GM19238 (cell line): Measurements from ENCODE around the gene KCNIP3.

Experiments
- DNase-seq: peaks from one replicate; pipeline ENCODE4 v3.0.0; 2011; ENCODE audit warnings: low spot score; ENCODE audit not compliant: insufficient read length

The KCNIP3 gene

DNA sequence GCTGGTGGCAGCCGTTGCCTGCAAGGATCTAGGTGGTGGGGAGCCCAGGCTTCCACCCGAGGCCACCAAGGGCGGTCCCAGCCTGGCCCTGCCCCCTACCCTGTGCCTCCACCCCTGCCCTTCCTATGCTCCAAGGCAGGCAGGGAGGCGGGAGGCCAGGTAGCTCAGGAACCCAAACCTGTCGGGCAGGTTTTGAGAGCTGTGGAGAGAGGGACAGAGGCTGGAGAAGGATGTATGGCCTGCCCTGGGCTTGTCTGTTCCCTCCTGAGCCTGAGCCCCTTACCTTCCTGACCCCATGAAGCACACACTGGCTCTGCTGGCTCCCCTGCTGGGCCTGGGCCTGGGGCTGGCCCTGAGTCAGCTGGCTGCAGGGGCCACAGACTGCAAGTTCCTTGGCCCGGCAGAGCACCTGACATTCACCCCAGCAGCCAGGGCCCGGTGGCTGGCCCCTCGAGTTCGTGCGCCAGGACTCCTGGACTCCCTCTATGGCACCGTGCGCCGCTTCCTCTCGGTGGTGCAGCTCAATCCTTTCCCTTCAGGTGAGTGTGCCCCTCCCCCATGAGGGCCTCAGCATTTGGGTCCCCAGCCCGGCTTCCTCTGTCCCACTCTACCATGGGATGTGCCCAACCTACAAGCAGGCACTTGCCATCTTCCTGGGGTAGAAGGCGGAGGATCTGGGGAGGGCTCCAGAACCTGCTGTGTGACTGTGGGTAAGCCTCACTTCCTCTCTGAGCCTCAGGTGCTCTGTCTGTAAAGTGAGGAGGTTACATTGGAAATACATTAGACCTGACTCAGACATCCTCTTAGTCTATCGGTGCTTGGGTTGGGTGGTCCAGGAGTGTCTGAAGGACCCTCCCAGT is 22.6 kb upstream of the KCNIP3 start, which contains the start of gene PROM2:
Gene PROM2 (plus strand): TSS at position 159 of the 860 bp plus-strand sequence. CDS start 137 bp downstream, at position 296.
- DNase-seq, result no peak

- DNase-seq, result no peak
These were observed 22.0 kb upstream of the KCNIP3 start for GRCh38 chr2:95275151-95275515.

GRCh38 chr2:95275601-95276243 is 21.4 kb upstream of the KCNIP3 start:
- DNase-seq, result no peak

DNA sequence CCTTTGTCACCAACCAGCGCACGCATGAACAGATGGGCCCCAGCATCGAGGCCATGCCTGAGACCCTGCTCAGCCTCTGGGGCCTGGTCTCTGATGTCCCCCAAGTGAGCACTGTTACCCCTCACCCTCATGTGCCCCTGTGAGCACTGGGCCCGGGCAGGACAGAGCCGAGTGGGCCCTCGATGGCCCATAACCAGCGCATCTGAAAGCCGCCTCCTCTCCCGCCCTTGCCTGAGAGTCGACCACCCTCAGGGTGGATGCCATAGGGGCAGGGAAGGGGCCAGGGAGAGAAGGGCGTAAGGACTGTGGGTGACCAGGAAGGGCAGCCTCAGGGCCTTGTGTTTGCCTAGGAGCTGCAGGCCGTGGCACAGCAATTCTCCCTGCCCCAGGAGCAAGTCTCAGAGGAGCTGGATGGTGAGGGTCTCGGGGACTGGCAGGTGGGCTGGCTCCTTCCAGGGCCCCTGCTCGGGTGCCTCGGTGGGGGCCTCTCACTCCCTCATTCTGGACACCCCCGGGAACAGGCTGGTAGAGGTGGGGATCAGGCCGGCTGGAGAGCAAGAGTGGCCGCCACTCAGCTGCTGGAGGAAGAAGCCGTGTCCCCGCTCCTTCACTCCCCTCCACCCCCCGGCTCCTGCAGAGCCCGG is 20.8 kb upstream of the KCNIP3 start:
- no peak for DNase-seq

DNA sequence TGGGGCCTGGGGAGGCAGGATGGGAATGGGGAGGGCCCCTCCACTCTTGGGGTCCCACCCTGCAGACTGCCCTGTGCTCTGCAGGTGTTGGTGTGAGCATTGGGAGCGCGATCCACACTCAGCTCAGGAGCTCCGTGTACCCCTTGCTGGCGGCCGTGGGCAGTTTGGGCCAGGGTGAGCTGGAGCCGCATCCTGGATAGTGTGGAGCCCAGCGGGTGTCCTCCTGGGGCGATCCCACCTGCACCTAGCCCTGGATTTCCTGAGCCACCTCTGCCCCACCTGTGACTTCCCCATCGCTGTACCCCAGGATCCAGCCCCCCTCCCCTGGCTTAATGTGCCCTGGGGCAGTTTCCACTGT is 20.3 kb upstream of the KCNIP3 start:
- DNase-seq, result no peak

DNA sequence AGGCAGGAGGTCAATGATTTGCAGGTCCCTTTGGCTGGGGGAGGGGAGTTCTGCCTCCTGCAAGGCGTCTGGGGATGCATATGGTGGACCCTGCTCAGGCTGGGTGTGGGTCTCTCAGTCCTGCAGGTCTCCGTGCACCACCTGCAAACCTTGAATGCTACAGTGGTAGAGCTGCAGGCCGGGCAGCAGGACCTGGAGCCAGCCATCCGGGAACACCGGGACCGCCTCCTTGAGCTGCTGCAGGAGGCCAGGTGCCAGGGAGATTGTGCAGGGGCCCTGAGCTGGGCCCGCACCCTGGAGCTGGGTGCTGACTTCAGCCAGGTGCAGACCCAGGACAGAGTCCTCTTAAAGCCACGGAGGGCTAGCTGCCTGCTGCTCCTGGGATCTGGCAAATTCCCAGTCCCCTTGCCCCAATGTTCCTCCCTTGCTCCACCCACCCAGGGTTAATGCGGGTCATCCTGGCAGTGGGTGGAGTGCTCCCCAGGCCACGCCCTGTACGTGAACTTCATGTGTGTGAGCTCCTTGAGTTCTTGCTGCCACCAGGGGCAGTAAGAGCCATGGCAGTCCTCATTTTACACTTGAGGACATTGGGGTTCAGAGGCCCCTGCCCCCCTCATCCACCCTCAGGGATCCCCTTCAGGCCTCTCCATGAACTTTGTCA is 19.8 kb upstream of the KCNIP3 start:
- no peak for DNase-seq

GRCh38 chr2:95278051-95278471 is 19.1 kb upstream of the KCNIP3 start:
- DNase-seq, result no peak

DNA sequence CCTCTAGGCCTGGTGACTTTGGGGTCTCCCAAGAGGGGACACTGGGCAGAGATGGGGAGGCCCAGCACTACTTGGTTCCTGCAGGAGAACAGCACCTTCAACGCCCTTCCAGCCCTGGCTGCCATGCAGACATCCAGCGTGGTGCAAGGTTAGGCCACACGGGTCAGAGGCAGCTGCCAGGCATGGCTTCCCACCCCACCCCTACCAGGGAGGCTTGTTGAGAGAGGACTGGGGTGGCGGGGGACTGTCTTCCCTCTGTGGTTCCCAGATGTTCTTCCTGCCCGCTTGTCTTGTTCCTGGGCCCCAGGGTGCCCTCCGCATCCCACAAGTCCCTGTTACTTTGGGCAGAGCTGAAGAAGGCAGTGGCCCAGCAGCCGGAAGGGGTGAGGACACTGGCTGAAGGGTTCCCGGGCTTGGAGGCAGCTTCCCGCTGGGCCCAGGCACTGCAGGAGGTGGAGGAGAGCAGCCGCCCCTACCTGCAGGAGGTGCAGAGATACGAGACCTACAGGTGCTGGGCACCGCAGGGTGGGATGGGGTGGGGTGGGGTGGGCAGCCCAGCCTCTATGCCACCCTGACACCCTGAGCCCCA is 18.4 kb upstream of the KCNIP3 start:
- no peak for DNase-seq

DNA sequence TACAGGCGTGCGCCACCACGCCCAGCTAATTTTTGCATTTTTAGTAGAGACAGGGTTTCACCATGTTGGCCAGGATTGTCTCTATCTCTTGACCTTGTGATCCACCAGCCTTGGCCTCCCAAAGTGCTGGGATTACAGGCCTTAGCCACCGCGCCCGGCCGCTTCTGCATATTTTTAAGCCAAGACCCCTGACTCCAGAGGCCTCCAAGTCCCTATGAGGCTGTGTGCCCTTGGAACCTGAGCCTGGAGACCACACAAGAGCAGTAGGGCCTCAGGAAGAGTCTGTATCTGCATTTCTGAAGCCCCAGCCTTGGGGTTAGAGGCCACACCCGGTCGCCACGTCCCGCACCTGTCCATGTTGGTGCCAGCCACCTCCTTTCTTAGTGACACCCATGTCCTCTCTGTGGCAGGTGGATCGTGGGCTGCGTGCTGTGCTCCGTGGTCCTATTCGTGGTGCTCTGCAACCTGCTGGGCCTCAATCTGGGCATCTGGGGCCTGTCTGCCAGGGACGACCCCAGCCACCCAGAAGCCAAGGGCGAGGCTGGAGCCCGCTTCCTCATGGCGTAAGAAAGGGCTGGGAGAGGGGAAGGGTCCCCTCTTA is 17.6 kb upstream of the KCNIP3 start:
- DNase-seq, result no peak

DNA sequence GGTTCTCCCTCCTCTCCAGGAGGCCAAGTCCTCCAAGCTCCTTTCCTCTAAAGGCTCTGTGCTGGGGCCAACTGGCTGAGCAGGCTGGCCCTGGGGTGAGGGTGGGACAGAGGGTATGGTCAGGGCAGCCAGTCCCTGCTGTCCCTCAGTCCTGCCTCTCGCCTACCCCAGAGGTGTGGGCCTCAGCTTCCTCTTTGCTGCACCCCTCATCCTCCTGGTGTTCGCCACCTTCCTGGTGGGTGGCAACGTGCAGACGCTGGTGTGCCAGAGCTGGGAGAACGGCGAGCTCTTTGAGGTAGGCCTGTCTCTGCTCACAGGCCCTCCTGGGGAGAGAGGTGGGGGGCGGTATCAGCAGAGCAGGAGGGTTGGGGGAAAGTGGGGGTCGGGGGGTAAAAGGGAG is 16.1 kb upstream of the KCNIP3 start:
- no peak for DNase-seq

DNA sequence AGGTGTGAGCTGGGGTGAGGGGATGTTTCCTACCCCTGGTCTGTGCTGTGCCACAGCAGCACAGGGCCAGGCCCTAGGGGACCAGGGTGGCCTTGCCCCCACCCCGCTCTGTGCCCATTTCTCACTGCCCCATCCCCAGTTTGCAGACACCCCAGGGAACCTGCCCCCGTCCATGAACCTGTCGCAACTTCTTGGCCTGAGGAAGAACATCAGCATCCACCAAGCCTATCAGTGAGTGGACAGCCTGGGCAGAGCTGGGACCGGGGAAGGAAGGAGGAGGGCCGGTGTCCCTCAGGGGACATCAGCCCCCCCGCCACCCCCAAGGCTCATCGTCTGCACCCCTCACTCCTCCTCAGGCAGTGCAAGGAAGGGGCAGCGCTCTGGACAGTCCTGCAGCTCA is 15.4 kb upstream of the KCNIP3 start:
- DNase-seq, result no peak

DNA sequence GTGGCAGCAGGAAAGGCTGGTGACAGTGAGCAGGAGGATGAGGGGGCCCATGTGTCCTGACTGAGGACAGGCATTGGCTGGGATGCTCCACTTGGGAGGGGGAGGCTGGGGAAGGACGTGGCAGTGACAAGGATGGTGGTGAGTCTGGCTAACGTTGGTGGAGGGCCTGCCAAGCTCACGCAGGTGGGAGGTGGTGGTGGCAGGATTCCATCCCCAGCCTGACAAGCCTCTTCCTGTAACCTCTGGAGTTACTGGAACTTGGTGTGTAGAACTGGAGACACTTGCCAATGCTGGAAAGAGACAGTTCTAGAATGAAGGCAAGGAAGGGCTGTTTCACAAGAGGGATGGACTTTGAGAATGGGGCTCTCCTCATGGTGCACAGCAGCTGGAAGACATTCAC is 14.7 kb upstream of the KCNIP3 start:
- no peak for DNase-seq

- DNase-seq, result no peak
These were observed 13.6 kb upstream of the KCNIP3 start for GRCh38 chr2:95283562-95283961.

DNA sequence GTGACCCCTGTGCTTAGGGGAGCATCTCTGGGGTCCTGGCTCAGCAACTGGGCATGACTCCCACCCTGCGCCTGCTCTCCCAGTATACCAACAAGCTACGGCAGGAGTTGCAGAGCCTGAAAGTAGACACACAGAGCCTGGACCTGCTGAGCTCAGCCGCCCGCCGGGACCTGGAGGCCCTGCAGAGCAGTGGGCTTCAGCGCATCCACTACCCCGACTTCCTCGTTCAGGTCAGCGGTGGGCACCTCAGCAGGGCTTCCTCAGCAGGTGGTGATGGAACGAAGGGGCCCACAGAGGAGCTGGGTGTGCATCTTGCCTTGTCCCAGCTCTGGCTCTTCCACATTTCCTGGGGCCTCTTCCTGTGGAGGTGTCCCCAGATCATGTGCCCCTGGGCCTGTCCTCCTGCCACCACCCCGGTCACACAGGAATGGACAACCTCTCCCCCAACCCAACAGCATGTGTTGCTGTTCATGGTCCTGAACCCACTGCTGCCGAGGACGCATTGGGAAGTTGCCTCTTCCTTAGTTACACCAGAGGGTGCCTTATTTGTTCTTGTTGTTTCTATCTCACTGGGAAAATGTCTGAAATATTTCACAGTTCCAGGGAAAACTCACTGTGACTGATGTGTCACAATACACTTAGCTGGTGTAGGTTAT is 12.1 kb upstream of the KCNIP3 start:
- DNase-seq, result no peak

DNA sequence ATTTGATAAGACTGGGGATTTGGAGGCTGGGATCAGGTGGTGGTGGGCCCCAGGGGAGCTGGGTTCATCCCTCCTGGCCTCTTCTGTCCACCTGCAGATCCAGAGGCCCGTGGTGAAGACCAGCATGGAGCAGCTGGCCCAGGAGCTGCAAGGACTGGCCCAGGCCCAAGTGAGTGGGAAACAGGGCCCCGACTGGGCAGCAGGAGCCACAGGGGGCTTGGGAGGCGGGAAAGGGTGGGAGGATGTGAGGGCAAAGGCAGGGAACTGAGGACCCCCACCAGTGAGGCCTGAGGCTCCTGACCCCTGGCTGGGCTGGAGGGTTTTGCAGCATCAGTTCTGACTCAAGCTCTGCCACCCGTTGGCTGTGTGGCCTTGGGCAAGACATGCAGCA is 11.6 kb upstream of the KCNIP3 start:
- DNase-seq, result no peak

- DNase-seq, result no peak
These were observed 9.8 kb upstream of the KCNIP3 start for GRCh38 chr2:95287336-95287735.

GRCh38 chr2:95287806-95288205 is 9.3 kb upstream of the KCNIP3 start:
- DNase-seq, result no peak

DNA sequence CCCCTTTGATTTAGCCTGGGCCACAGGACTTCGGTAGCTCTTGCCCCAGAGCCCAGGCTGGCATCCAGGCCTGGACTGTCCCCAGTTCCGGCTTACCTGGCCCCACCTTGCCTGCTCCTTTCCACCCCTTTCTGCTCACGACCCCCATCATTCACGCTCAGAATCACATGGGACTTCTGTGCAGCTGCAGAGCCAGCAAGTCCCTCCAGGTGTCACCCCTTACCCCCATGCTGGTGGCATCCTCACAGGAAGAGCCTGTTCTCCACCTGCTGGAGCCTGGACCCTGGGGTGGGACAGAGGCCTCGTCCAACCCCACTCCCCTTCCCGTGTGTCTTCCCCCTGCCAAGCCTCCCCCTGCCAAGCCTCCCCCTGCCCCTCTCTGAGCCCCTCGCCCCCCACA is 7.9 kb upstream of the KCNIP3 start:
- no peak for DNase-seq

DNA sequence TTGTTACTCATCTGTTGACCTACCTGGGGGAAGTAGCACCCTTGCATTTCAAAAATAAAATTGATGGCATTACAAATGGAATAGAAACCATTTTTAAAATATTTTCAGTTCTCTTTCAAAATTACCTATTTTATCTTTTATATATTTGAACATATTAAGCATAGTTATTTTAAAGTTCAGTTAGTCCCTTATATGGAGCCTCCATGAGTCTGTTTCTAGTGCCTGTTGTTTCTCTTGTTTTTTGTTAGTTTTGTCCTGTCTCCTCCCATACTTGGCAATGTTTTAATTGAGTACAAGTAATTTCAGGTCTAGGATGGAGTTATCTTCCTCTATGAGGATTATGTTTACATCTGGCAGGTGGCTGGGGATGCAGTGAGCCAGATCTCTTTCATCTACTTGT is 5.9 kb upstream of the KCNIP3 start:
- DNase-seq, result no peak

GRCh38 chr2:95292623-95293260 is 4.4 kb upstream of the KCNIP3 start:
- no peak for DNase-seq
